SK-N-SH (cell line): ENCODE results near the gene GGCT. TPM values are rescaled to one million over a fixed set of nuclear protein-coding genes. Genes with fewer than 3 reads are reported as not detected.

Experiments
- CTCF ChIA-PET: fragments of 300-600, 350-600 bp; formaldehyde crosslinking; extraction: SDS; loops from one replicate; lab custom pipeline; 2021; lab: Yijun Ruan, JAX
- POLR2A ChIA-PET: fragments of 350-600 bp; sonication (Branson Sonifier 250); formaldehyde crosslinking; extraction: SDS; loops from one replicate; lab custom pipeline; 2020; ENCODE audit warnings: antibody characterized with exemption, inconsistent platforms; lab: Yijun Ruan, JAX
- DNase-seq: peaks from one replicate; pipeline ENCODE4 v3.0.0; 2012
- H2AFZ ChIP-seq: fragments of 200-600 bp; sonication (generic); 2 replicates; pipeline ENCODE4 v1.8.1; 2016; ENCODE audit warnings: antibody characterized with exemption, mild to moderate bottlenecking, low read depth
- H3F3A ChIP-seq: fragments of 200-600 bp; sonication (generic); replicated peaks from 2 replicates; pipeline ENCODE3; 2016; ENCODE audit warnings: antibody characterized with exemption, mild to moderate bottlenecking; ENCODE audit not compliant: insufficient read depth
- H3K27ac ChIP-seq, 2 experiments: fragments of 200-500 bp in 1 of 2; fragments of 200-600 bp in 1 of 2; sonication (Bioruptor generic) in 1 of 2; sonication (generic), shearing (Covaris generic) in 1 of 2; 2 replicates each; pipeline versions ENCODE4 v1.5.1 to v1.6.1; 2014 to 2016; ENCODE audit warnings: low read depth in 2 of 2, inconsistent platforms in 1 of 2, low read length in 1 of 2, mild to moderate bottlenecking in 1 of 2, mixed read lengths in 1 of 2
- H3K27me3 ChIP-seq: fragments of 200-600 bp; sonication (generic), shearing (Covaris generic); 2 replicates; pipeline ENCODE4 v1.6.1; 2016; ENCODE audit warnings: mixed run types; ENCODE audit not compliant: insufficient read depth
- H3K36me3 ChIP-seq, 2 experiments: fragments of 200-500 bp in 1 of 2; fragments of 200-600 bp in 1 of 2; sonication (Bioruptor generic) in 1 of 2; sonication (generic) in 1 of 2; replicated peaks in 1 of 2; 2 replicates each; pipeline versions ENCODE3 to v1.5.1; 2014 to 2016; ENCODE audit warnings: low read length in 1 of 2, mild to moderate bottlenecking in 1 of 2; ENCODE audit not compliant: insufficient read depth in 2 of 2, control insufficient read depth in 1 of 2
- H3K4me1 ChIP-seq, 2 experiments: fragments of 200-500 bp in 1 of 2; fragments of 200-600 bp in 1 of 2; sonication (Bioruptor generic) in 1 of 2; sonication (generic), shearing (Covaris generic) in 1 of 2; 2 replicates each; pipeline versions ENCODE4 v1.5.1 to v1.6.1; 2014 to 2016; ENCODE audit warnings: low read depth in 1 of 2, low read length in 1 of 2, mixed run types in 1 of 2; ENCODE audit not compliant: insufficient read depth in 2 of 2, control insufficient read depth in 1 of 2
- H3K4me2 ChIP-seq: fragments of 200-600 bp; sonication (generic), shearing (Covaris generic); 2 replicates; pipeline ENCODE4 v1.6.1; 2017; ENCODE audit warnings: mixed run types
- H3K4me3 ChIP-seq, 2 experiments: fragments of 200-500 bp in 1 of 2; fragments of 200-600 bp in 1 of 2; sonication (Bioruptor generic) in 1 of 2; sonication (generic), shearing (Covaris generic) in 1 of 2; 2 replicates each; pipeline versions ENCODE4 v1.5.1 to v1.8.1; 2014 to 2016; ENCODE audit warnings: low read depth in 2 of 2, inconsistent platforms in 1 of 2, low read length in 1 of 2, mild to moderate bottlenecking in 1 of 2, mixed read lengths in 1 of 2, moderate library complexity in 1 of 2
- H3K79me2 ChIP-seq: fragments of 200-600 bp; sonication (generic); 2 replicates; pipeline ENCODE4 v1.8.1; 2017; ENCODE audit warnings: mild to moderate bottlenecking; ENCODE audit not compliant: insufficient read depth
- H3K9ac ChIP-seq: fragments of 200-600 bp; sonication (generic); 2 replicates; pipeline ENCODE4 v1.6.1; 2017; ENCODE audit warnings: mixed run types
- H3K9me2 ChIP-seq: fragments of 200-600 bp; sonication (generic); 2 replicates; pipeline ENCODE4 v1.6.1; 2017; ENCODE audit warnings: mixed run types
- H3K9me3 ChIP-seq: fragments of 200-600 bp; sonication (generic); 2 replicates; pipeline ENCODE4 v1.6.1; 2017; ENCODE audit warnings: mixed run types, mild to moderate bottlenecking, moderate library complexity
- H4K20me1 ChIP-seq: fragments of 200-600 bp; sonication (generic); 2 replicates; pipeline ENCODE4 v1.6.1; 2017; ENCODE audit warnings: mild to moderate bottlenecking, mixed run types; ENCODE audit not compliant: insufficient read depth
- EP300 ChIP-seq, 2 experiments: IDR thresholded peaks; 2 replicates each; pipeline versions ENCODE4 v1.4.0 to v1.6.1; 2012; ENCODE audit warnings: borderline replicate concordance in 1 of 2, low read depth in 1 of 2, low read length in 1 of 2
- EZH2phosphoT487 ChIP-seq: fragments of 200-600 bp; sonication (generic); IDR thresholded peaks from 2 replicates; pipeline ENCODE4 v1.6.1; 2017; ENCODE audit warnings: low read depth, mixed run types, mild to moderate bottlenecking, antibody characterized with exemption, moderate library complexity, borderline replicate concordance
- FOXJ3 ChIP-seq: sonication (generic); formaldehyde crosslinking; IDR thresholded peaks from 2 replicates; pipeline ENCODE4 v1.5.1; 2020; ENCODE audit warnings: mild to moderate bottlenecking, missing genetic modification reagents
- FOXM1 ChIP-seq: IDR thresholded peaks from 2 replicates; pipeline ENCODE4 v1.4.0; 2012; ENCODE audit warnings: low read depth, mild to moderate bottlenecking
- JUND ChIP-seq: IDR thresholded peaks from 2 replicates; pipeline ENCODE4 v1.4.0; 2012
- MAX ChIP-seq: IDR thresholded peaks from 2 replicates; pipeline ENCODE4 v1.4.0; 2012; ENCODE audit warnings: low read depth
- MXI1 ChIP-seq: IDR thresholded peaks from 2 replicates; pipeline ENCODE4 v1.6.1; 2012; ENCODE audit warnings: mild to moderate bottlenecking, low read depth, low read length, improper control_type of control experiment
- RXRA ChIP-seq: IDR thresholded peaks from 2 replicates; pipeline ENCODE4 v1.4.0; 2012; ENCODE audit warnings: low read depth, mild to moderate bottlenecking, borderline replicate concordance
- WGBS: methylation state at CpG from one replicate; pipeline ENCODE4 v1.1.6; 2017; ENCODE audit warnings: low lambda C conversion rate; 5-methylcytosine and 5-hydroxymethylcytosine counted together
- polyA plus RNA-seq, 3 experiments: library from polyadenylated mRNA; depleted of rRNA; stranded (reverse); fragments of >200 nt; gene quantifications; 2 replicates each; pipeline ENCODE4 v1.2.3, GENCODE V29; 2012
- TF ChIP-seq, protein P1 (sequence below): IDR thresholded peaks from 2 replicates; pipeline ENCODE4 v1.6.1; 2012; ENCODE audit warnings: mild to moderate bottlenecking, low read depth, low read length, moderate library complexity
- TF ChIP-seq, protein P2 (sequence below): IDR thresholded peaks from 2 replicates; pipeline ENCODE4 v1.4.0; 2012; ENCODE audit warnings: low read depth, borderline replicate concordance
- TF ChIP-seq, protein P3 (sequence below): IDR thresholded peaks from 2 replicates; pipeline ENCODE4 v1.4.0; 2012; ENCODE audit warnings: low read depth, borderline replicate concordance

The GGCT gene
- polyA plus RNA-seq, 1 of the 3 experiments (the other 2 are of a cell fraction) = 20.8 TPM

- TF ChIP-seq, protein P1, sequence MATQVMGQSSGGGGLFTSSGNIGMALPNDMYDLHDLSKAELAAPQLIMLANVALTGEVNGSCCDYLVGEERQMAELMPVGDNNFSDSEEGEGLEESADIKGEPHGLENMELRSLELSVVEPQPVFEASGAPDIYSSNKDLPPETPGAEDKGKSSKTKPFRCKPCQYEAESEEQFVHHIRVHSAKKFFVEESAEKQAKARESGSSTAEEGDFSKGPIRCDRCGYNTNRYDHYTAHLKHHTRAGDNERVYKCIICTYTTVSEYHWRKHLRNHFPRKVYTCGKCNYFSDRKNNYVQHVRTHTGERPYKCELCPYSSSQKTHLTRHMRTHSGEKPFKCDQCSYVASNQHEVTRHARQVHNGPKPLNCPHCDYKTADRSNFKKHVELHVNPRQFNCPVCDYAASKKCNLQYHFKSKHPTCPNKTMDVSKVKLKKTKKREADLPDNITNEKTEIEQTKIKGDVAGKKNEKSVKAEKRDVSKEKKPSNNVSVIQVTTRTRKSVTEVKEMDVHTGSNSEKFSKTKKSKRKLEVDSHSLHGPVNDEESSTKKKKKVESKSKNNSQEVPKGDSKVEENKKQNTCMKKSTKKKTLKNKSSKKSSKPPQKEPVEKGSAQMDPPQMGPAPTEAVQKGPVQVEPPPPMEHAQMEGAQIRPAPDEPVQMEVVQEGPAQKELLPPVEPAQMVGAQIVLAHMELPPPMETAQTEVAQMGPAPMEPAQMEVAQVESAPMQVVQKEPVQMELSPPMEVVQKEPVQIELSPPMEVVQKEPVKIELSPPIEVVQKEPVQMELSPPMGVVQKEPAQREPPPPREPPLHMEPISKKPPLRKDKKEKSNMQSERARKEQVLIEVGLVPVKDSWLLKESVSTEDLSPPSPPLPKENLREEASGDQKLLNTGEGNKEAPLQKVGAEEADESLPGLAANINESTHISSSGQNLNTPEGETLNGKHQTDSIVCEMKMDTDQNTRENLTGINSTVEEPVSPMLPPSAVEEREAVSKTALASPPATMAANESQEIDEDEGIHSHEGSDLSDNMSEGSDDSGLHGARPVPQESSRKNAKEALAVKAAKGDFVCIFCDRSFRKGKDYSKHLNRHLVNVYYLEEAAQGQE = no peak
- TF ChIP-seq EP300 (IDR thresholded peaks at IDR 0.05; ENCODE audit: borderline replicate concordance in 1 of 2, low read depth in 1 of 2, low read length in 1 of 2) (no peak), JUND (no peak), MXI1 (no peak), MAX (no peak), EZH2phosphoT487 (no peak)
- TF ChIP-seq, protein P2, sequence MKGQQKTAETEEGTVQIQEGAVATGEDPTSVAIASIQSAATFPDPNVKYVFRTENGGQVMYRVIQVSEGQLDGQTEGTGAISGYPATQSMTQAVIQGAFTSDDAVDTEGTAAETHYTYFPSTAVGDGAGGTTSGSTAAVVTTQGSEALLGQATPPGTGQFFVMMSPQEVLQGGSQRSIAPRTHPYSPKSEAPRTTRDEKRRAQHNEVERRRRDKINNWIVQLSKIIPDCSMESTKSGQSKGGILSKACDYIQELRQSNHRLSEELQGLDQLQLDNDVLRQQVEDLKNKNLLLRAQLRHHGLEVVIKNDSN = no peak
Observed at GRCh38 chr7:30552330-30552729, 47.7 kb upstream of the GGCT start (continued).

DNA sequence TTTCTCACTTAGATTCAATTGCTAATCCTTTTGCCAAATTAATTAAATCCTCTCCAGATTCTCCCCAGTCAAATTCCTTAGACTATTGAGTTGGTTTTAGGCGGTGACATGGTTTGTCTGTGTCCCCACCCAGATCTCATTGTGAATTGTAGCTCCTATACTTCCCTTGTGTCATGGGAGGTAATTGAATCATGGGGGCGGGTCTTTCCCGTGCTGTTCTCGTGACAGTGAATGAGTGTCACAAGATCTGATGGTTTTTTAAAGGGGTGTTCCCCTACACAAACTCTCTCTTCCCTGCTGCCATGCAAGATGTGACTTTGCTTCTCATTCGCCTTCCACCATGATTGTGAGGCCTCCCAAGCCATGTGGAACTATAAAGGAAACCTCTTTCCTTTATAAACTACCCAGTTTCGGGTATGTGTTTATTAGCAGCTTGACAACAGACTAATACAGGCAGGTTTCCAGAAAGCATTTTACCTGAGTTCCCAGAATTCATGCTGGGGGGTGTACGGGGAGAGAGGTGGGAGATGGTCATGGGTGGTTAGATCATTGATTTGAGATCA is 45.4 kb upstream of the GGCT start:
- H3K4me1 ChIP-seq = peaks cover 5 to 18% of the 10 kb centered on the region in 2 experiments; a peak in 3 of 4 replicates
- no peak for TF ChIP-seq FOXM1
- TF ChIP-seq, protein P3, sequence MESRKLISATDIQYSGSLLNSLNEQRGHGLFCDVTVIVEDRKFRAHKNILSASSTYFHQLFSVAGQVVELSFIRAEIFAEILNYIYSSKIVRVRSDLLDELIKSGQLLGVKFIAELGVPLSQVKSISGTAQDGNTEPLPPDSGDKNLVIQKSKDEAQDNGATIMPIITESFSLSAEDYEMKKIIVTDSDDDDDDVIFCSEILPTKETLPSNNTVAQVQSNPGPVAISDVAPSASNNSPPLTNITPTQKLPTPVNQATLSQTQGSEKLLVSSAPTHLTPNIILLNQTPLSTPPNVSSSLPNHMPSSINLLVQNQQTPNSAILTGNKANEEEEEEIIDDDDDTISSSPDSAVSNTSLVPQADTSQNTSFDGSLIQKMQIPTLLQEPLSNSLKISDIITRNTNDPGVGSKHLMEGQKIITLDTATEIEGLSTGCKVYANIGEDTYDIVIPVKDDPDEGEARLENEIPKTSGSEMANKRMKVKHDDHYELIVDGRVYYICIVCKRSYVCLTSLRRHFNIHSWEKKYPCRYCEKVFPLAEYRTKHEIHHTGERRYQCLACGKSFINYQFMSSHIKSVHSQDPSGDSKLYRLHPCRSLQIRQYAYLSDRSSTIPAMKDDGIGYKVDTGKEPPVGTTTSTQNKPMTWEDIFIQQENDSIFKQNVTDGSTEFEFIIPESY = no peak
- TF ChIP-seq FOXJ3 = no peak
- TF ChIP-seq EP300 (IDR thresholded peaks at IDR 0.05; ENCODE audit: borderline replicate concordance in 1 of 2, low read depth in 1 of 2, low read length in 1 of 2) = no peak
- no peak for TF ChIP-seq RXRA
- DNase-seq = no peak
- POLR2A ChIA-PET = no interaction called here
- H3K4me2 ChIP-seq = no peak overlapping the region
- no peak overlapping the region for H3K27ac ChIP-seq
- CTCF ChIA-PET = interaction anchor here (0.9 to 11.4 kb wide), 21 partner anchors 13 to 395 kb away, joined by 3 to 294 read pairs (median 3); partner anchors contain the start of genes CRHR2 and NOD1
- no peaks in the 10 kb centered on the region for H3K9me3 ChIP-seq
- no peak overlapping the region for H3K9ac ChIP-seq
- no peaks in the 10 kb centered on the region for H3K36me3 ChIP-seq
- H3K4me3 ChIP-seq = no peak overlapping the region
- peaks cover 4% of the 10 kb centered on the region for H3F3A ChIP-seq
- no peak overlapping the region for H2AFZ ChIP-seq
- no peaks in the 10 kb centered on the region for H3K9me2 ChIP-seq
- H3K27me3 ChIP-seq = no peaks in the 10 kb centered on the region
- no peaks in the 10 kb centered on the region for H4K20me1 ChIP-seq
- 92% methylated on average over 7 of the region's 7 CpGs for WGBS
- no peaks in the 10 kb centered on the region for H3K79me2 ChIP-seq
